K562 (cell line): ENCODE data around the gene DLST. TPM values are rescaled to one million over a fixed set of nuclear protein-coding genes. Genes with fewer than 3 reads are reported as not detected.

ENCODE experiments used
- CREBBP ChIP-seq: IDR thresholded peaks from one replicate; pipeline ENCODE4 v1.6.1; 2012; ENCODE audit warnings: low read depth, mild to moderate bottlenecking, control low read depth, inconsistent platforms, low read length
- HDAC6 ChIP-seq: IDR thresholded peaks from 2 replicates; pipeline ENCODE4 v1.6.1; 2012; ENCODE audit warnings: low read depth, mild to moderate bottlenecking, control low read depth, inconsistent platforms, low read length, moderate library complexity
- HDGF ChIP-seq: fragments of 450-650 bp; IDR thresholded peaks from 2 replicates; pipeline ENCODE4 v1.6.1; 2016
- SRSF1 ChIP-seq: fragments of 200-400 bp; formaldehyde crosslinking; IDR thresholded peaks from 2 replicates; pipeline ENCODE4 v1.6.1; 2017; ENCODE audit warnings: mild to moderate bottlenecking, low read depth, low read length, moderate library complexity
- TBP ChIP-seq: optimal IDR thresholded peaks from 2 replicates; pipeline ENCODE3; 2011; ENCODE audit warnings: low read depth, low read length, improper control_type of control experiment
- TCF7L2 ChIP-seq: fragments of 150-350 bp; IDR thresholded peaks from 2 replicates; pipeline ENCODE4 v1.6.1; 2016; ENCODE audit warnings: low read depth, mild to moderate bottlenecking, low read length, moderate library complexity
- ZNF75A ChIP-seq: fragments of 450-650 bp; formaldehyde crosslinking; IDR thresholded peaks from 2 replicates; pipeline ENCODE4 v1.4.0; 2020; ENCODE audit warnings: mild to moderate bottlenecking
- polyA plus RNA-seq, 8 experiments: library from polyadenylated mRNA; depleted of rRNA in 4 of 8; stranded (reverse) in 5 of 8; unstranded in 3 of 8; fragments of >200 nt; fragmentation: Nextera tagmentation in 2 of 8; fragmentation: Illumina TruSeq in 1 of 8; extraction: Ambion mirVana in 2 of 8; extraction: Trizol in 1 of 8; gene quantifications; 2 replicates each; pipeline versions ENCODE4 v1.2.1 to v1.2.3, GENCODE V29; 2011 to 2014; ENCODE audit warnings: inconsistent platforms in 1 of 8, missing spikeins in 1 of 8
- total RNA-seq, 7 experiments: library from RNA; depleted of rRNA in 6 of 7; stranded (reverse); fragments of >200 nt in 6 of 7; fragmentation: Illumina TruSeq in 2 of 7; extraction: Trizol in 2 of 7; gene quantifications; 2 replicates each; pipeline versions ENCODE4 v1.2.1 to v1.2.3, GENCODE V29; 2011 to 2021; ENCODE audit warnings: low replicate concordance in 1 of 7
- TF ChIP-seq, protein P1 (sequence below): sonication (generic); formaldehyde crosslinking; IDR thresholded peaks from 2 replicates; pipeline ENCODE4 v1.8.0; 2022; ENCODE audit warnings: missing genetic modification reagents, mild to moderate bottlenecking, borderline replicate concordance
- TF ChIP-seq, protein P2 (sequence below): IDR thresholded peaks from 2 replicates; pipeline ENCODE4 v1.6.1; 2016; ENCODE audit warnings: missing genetic modification characterization, missing compliant biosample characterization
- TF ChIP-seq, protein P3 (sequence below): fragments of 250-450 bp; sonication (Bioruptor Pico); IDR thresholded peaks from 2 replicates; pipeline ENCODE4 v1.9.0; 2021; ENCODE audit warnings: mild to moderate bottlenecking, inconsistent platforms
- TF ChIP-seq, protein P4 (sequence below): fragments of 450-650 bp; IDR thresholded peaks from 2 replicates; pipeline ENCODE4 v1.6.1; 2016; ENCODE audit warnings: low read depth

The DLST gene
- total and polyA plus RNA-seq, 9 of the 15 experiments (the other 6 are each of a cell fraction or from before 2014, with no cell fraction given), result 3.0 to 73.7 (median 45.4) TPM

DNA sequence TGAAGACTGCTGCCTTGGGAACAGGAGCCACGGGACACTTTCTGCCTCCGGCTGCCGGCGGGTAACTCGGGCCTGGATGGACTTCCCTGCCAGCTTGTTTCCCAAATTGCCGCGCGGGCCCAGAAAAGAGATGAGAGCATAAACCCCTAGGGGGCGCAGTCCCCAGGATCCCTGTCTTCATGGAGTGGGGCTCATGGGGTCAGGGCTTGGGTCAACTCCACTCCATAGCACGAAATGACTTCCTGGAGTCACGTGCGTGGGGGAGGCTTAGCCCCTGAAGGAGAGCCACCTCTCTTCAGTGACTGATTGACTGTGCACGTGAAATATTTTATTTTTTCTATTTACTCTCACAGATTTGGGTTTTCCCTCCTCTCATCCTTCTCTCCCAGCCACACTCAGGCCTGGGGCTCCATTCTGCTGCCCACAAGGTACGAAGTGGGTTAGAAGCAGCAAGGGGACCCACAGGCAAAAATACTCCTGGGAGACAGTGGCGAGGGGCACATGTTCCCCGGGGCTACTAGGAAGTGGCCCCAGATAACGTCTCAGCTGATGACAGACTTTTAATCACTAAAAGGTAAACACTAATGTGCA lies 63.6 kb downstream of the DLST start (continued):
- TF ChIP-seq CREBBP (no peak), HDAC6 (no peak), SRSF1 (no peak), ZNF75A (CRISPR knock-in tag) (no peak), TCF7L2 (no peak), HDGF (no peak), TBP (no peak)
- TF ChIP-seq, protein P1, sequence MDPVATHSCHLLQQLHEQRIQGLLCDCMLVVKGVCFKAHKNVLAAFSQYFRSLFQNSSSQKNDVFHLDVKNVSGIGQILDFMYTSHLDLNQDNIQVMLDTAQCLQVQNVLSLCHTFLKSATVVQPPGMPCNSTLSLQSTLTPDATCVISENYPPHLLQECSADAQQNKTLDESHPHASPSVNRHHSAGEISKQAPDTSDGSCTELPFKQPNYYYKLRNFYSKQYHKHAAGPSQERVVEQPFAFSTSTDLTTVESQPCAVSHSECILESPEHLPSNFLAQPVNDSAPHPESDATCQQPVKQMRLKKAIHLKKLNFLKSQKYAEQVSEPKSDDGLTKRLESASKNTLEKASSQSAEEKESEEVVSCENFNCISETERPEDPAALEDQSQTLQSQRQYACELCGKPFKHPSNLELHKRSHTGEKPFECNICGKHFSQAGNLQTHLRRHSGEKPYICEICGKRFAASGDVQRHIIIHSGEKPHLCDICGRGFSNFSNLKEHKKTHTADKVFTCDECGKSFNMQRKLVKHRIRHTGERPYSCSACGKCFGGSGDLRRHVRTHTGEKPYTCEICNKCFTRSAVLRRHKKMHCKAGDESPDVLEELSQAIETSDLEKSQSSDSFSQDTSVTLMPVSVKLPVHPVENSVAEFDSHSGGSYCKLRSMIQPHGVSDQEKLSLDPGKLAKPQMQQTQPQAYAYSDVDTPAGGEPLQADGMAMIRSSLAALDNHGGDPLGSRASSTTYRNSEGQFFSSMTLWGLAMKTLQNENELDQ (CRISPR knock-in tag), result no peak
- TF ChIP-seq, protein P2, sequence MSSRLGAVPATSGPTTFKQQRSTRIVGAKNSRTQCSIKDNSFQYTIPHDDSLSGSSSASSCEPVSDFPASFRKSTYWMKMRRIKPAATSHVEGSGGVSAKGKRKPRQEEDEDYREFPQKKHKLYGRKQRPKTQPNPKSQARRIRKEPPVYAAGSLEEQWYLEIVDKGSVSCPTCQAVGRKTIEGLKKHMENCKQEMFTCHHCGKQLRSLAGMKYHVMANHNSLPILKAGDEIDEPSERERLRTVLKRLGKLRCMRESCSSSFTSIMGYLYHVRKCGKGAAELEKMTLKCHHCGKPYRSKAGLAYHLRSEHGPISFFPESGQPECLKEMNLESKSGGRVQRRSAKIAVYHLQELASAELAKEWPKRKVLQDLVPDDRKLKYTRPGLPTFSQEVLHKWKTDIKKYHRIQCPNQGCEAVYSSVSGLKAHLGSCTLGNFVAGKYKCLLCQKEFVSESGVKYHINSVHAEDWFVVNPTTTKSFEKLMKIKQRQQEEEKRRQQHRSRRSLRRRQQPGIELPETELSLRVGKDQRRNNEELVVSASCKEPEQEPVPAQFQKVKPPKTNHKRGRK (tag), result no peak
- TF ChIP-seq, protein P3, sequence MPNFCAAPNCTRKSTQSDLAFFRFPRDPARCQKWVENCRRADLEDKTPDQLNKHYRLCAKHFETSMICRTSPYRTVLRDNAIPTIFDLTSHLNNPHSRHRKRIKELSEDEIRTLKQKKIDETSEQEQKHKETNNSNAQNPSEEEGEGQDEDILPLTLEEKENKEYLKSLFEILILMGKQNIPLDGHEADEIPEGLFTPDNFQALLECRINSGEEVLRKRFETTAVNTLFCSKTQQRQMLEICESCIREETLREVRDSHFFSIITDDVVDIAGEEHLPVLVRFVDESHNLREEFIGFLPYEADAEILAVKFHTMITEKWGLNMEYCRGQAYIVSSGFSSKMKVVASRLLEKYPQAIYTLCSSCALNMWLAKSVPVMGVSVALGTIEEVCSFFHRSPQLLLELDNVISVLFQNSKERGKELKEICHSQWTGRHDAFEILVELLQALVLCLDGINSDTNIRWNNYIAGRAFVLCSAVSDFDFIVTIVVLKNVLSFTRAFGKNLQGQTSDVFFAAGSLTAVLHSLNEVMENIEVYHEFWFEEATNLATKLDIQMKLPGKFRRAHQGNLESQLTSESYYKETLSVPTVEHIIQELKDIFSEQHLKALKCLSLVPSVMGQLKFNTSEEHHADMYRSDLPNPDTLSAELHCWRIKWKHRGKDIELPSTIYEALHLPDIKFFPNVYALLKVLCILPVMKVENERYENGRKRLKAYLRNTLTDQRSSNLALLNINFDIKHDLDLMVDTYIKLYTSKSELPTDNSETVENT, result no peak
- TF ChIP-seq, protein P4, sequence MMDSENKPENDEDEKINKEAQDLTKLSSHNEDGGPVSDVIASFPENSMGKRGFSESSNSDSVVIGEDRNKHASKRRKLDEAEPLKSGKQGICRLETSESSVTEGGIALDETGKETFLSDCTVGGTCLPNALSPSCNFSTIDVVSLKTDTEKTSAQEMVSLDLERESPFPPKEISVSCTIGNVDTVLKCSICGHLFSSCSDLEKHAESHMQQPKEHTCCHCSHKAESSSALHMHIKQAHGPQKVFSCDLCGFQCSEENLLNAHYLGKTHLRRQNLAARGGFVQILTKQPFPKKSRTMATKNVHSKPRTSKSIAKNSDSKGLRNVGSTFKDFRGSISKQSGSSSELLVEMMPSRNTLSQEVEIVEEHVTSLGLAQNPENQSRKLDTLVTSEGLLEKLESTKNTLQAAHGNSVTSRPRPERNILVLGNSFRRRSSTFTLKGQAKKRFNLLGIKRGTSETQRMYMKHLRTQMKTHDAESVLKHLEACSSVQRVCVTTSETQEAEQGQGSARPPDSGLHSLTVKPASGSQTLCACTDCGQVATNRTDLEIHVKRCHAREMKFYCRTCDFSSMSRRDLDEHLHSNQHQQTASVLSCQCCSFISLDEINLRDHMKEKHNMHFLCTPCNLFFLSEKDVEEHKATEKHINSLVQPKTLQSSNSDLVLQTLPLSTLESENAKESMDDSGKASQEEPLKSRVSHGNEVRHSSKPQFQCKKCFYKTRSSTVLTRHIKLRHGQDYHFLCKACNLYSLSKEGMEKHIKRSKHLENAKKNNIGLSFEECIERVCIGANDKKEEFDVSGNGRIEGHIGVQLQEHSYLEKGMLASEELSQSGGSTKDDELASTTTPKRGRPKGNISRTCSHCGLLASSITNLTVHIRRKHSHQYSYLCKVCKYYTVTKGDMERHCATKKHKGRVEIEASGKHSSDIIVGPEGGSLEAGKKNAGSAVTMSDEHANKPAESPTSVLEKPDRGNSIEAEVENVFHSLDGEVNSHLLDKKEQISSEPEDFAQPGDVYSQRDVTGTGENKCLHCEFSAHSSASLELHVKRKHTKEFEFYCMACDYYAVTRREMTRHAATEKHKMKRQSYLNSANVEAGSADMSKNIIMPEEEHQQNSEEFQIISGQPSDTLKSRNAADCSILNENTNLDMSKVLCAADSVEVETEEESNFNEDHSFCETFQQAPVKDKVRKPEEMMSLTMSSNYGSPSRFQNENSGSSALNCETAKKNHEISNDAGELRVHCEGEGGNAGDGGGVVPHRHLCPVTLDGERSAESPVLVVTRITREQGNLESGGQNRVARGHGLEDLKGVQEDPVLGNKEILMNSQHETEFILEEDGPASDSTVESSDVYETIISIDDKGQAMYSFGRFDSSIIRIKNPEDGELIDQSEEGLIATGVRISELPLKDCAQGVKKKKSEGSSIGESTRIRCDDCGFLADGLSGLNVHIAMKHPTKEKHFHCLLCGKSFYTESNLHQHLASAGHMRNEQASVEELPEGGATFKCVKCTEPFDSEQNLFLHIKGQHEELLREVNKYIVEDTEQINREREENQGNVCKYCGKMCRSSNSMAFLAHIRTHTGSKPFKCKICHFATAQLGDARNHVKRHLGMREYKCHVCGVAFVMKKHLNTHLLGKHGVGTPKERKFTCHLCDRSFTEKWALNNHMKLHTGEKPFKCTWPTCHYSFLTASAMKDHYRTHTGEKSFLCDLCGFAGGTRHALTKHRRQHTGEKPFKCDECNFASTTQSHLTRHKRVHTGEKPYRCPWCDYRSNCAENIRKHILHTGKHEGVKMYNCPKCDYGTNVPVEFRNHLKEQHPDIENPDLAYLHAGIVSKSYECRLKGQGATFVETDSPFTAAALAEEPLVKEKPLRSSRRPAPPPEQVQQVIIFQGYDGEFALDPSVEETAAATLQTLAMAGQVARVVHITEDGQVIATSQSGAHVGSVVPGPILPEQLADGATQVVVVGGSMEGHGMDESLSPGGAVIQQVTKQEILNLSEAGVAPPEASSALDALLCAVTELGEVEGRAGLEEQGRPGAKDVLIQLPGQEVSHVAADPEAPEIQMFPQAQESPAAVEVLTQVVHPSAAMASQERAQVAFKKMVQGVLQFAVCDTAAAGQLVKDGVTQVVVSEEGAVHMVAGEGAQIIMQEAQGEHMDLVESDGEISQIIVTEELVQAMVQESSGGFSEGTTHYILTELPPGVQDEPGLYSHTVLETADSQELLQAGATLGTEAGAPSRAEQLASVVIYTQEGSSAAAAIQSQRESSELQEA, result no peak
